GM10266 (cell line): ENCODE measurements around the gene SLC25A21.

ENCODE experiments used
- DNase-seq: peaks from one replicate; pipeline ENCODE4 v3.0.0; 2012; ENCODE audit errors: extremely low spot score
- TF ChIP-seq, protein P1 (sequence below): IDR thresholded peaks from 2 replicates; pipeline ENCODE4 v1.5.1; 2012; ENCODE audit warnings: mild to moderate bottlenecking, low read depth; ENCODE audit not compliant: control insufficient read depth, insufficient read depth; ENCODE audit errors: missing control alignments

Gene SLC25A21

DNA sequence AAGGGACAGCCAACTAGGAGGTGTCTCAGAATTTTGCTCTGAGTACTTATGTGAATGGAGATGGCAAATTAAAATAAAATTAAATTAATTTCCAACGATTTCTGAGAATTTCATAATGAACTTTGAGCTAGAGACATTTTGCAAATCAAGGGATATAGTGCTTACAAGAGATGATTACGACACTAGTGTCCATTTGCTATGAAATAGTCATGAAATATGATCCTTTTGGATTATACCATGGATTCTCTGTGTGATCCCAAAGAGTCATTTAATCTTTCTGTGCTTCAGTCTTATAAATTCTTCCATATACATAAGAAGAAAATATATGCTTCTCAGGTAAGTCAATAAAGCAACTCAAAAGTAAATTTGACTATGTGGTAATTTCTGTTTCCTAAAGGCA is 240.6 kb downstream of the SLC25A21 start:
- no peak for DNase-seq
- TF ChIP-seq, protein P1, sequence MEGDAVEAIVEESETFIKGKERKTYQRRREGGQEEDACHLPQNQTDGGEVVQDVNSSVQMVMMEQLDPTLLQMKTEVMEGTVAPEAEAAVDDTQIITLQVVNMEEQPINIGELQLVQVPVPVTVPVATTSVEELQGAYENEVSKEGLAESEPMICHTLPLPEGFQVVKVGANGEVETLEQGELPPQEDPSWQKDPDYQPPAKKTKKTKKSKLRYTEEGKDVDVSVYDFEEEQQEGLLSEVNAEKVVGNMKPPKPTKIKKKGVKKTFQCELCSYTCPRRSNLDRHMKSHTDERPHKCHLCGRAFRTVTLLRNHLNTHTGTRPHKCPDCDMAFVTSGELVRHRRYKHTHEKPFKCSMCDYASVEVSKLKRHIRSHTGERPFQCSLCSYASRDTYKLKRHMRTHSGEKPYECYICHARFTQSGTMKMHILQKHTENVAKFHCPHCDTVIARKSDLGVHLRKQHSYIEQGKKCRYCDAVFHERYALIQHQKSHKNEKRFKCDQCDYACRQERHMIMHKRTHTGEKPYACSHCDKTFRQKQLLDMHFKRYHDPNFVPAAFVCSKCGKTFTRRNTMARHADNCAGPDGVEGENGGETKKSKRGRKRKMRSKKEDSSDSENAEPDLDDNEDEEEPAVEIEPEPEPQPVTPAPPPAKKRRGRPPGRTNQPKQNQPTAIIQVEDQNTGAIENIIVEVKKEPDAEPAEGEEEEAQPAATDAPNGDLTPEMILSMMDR = no peak

DNA sequence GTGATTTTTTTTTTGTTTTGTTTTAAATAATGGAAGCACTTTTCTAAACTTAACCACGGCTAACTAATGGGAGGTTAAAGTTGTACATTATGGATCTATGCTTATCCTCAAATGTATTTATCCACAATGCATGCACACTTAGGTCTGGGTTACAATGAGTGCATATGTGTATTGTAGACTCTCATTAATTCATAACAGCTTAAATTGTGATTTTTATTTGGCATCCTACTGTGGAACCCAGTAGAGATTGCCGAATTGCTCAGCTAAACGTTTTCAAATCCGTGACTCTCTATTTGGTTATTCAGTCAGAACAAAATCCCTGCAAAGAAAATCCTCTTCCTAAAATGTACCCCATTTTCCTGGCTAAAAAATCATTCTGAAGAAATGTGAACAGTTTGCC is 244.0 kb downstream of the SLC25A21 start:
- TF ChIP-seq, protein P1 = no peak
- DNase-seq = no peak

DNA sequence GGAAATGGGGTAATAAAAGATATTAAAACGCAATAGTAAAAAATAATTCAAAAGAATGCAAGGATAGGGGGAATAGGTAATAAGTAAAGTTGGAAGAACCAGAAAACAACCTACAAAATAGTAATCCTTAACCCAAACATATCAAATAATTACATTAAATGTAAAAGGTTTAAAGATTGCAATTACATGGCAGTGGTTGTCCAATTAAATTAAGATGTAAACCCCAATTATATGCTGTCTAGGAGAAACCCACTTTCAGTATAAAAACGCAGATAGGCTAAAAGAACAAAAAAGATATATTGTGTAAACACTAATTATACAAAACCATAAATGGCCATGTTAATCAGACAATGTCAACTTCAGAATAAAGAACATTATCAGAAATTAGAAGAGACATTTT is 247.3 kb downstream of the SLC25A21 start:
- no peak for DNase-seq
- TF ChIP-seq, protein P1 = no peak

DNA sequence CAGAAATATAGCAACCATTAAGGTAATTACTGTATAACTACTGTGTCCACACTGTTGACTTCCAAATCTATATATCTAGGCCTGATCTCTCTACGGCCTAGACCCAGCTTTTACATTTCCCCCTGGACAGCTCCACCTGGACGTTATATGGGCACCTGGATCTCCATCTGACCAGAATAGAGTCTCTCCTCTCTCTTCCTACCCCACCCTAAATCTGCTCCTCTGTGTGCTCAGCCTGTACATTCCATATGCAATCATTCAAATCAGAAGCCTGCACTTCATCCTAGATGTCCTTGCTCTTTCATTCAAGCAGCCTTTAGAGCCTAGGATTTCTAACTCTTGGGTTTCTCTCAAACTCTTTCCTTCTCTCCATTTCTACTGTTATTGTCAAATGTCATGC is 255.7 kb downstream of the SLC25A21 start:
- TF ChIP-seq, protein P1 = no peak
- no peak for DNase-seq

DNA sequence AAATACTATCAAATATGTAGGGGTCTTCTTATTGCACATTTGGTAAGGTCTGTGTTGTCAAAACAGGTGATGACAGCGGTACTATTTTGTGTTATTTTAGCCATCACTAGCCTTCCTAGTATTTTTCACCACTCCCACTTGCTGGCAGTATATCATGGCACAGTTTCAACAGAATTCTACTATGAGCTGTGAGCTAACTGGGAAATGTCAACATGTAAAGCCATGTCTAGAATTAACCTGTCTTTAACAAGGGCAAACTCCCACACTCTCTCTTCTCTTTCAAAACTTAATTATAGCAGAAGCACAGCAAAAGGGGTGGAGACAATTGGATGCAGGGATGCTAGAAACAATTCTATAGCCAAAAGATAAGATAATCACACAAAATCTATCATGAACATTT is 257.3 kb downstream of the SLC25A21 start:
- TF ChIP-seq, protein P1 = no peak
- no peak for DNase-seq

DNA sequence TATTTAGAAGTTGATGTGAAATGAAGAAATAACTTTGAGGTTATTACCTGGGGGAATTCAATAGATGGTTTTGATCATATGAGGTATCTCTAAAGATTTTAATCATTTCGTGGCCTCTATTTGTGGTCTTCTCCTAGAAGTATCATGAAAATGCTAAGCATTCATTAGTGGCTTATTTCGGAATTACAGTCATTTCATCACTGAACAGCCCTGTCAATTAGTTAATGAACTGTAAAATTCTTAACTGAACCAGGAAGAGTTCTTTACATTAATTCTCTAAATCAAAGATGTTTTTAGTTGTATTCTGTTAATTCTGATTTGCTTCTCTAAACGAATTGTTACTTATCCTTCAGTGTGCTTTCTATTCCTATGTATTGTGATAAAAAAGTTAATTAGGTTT is 261.8 kb downstream of the SLC25A21 start:
- no peak for DNase-seq
- TF ChIP-seq, protein P1 = no peak

DNA sequence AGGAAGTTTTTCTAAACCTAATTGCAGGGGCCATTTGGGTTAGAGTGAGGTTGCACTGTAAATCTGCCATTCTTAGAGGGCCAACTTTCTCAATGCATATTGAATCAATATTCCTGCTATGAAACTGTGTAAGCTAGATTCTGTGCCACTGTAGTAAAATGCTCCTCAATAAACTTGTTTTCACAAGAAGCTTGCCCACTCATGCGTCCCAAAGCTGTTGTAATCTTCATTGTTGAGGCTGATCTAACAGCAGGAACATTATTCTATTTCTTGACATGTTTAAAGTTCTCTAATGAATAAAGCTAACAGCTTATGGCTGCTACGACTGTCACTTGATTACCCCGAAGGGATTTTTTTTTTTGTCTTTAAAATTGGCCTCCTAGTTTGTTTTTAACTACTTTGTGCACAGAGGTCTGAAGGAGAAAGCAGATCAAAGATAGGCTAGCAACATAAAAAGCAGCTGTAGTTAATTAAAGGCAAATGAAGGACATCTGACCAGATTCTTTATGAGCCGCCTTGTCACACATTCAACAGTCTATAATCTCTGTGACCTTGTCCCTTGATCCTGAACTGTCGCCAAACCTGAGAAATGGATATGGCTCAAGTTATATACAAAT is 267.0 kb downstream of the SLC25A21 start:
- DNase-seq = no peak
- TF ChIP-seq, protein P1 = no peak
